SK-N-MC (cell line): ENCODE measurements around the gene NOX5.

Experiments
- EZH2 ChIP-seq: fragments of 200-600 bp; sonication (generic); IDR thresholded peaks from one replicate; pipeline ENCODE4 v1.6.1; 2017; ENCODE audit warnings: antibody characterized with exemption
- POLR2AphosphoS5 ChIP-seq: IDR thresholded peaks from 2 replicates; pipeline ENCODE4 v1.6.1; 2012; ENCODE audit warnings: mild to moderate bottlenecking, low read depth, low read length, borderline replicate concordance

- TF ChIP-seq POLR2AphosphoS5: no peak
- TF ChIP-seq EZH2: no peak
Measured at GRCh38 chr15:68993276-68993675, 21.2 kb upstream of the NOX5 start.
